Measurements from ENCODE around the gene NDUFAB1. TPM values are rescaled to one million over a fixed set of nuclear protein-coding genes. Genes with fewer than 3 reads are reported as not detected.

NDUFAB1 gene
- total and polyA plus RNA-seq, 2 of the 13 experiments (the other 11 are each of a cell fraction or from before 2014, with no cell fraction given), result 221 to 601 TPM

DNA sequence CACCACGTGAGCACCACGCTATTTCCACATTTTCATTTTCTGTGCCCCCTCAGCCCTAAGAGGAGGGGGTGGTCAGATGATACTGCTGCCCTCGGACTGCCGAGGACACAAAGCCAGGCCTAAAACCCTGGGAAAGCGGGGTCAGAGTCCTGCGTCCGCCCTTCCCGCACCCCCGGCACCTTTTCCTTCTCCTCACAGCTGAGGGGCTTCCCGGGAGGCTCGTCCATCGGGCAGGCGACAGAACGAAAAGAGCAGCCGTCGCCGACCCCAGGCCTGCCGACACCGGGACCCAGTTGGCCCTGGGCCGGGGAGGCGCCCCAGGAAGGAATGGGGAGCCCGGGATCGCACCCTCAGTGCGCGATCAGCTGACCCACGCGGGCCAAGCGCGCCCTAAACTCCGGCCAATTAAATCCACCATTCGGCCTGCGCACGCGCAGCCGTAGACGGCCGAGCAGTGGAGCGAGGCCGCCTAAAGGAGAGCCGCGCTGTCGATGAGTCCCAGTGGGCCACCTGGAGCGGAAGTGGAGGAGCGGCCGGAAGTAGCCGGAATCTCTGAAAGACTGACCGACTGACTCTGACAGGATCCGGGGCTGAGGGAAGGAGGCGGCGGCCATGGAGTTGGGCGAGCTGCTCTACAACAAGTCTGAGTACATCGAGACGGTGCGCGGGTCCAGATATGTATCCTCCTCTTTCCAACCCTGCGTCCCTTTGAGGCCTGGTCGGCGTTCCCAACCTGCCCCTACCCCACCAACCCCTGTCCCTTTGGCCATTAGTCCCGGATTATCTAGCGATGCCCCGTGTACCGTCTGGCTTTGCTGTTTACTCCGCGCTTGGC is 45.0 kb upstream of the NDUFAB1 start, which contains the start of the genes DCTN5 and PALB2 (continued):
- TF ChIP-seq SIN3A (IDR thresholded peaks at IDR 0.05; ENCODE audit: borderline replicate concordance, low read depth, low read length) (peak; percentile 98), ZNF501 (CRISPR knock-in tag; IDR thresholded peaks at IDR 0.05) (peak; percentile 97), POLR2AphosphoS2 (IDR thresholded peaks at IDR 0.05; ENCODE audit: low read depth, low read length) (peak; percentile 100), ATAD3A (CRISPR knock-in tag; IDR thresholded peaks at IDR 0.05) (peak; percentile 21; the same call in 1 of the 2 replicates), ZNF616 (CRISPR knock-in tag; IDR thresholded peaks at IDR 0.05; ENCODE audit: low read depth) (no peak), ZNF777 (CRISPR knock-in tag; IDR thresholded peaks at IDR 0.05) (peak; percentile 85), TCF7L2 (IDR thresholded peaks at IDR 0.05; ENCODE audit: low read depth, low read length) (no peak), SAFB2 (CRISPR knock-in tag; IDR thresholded peaks at IDR 0.05; ENCODE audit: borderline replicate concordance, low read depth) (peak; percentile 22; the same call in 1 of the 2 replicates), IRF1 (CRISPR knock-in tag; IDR thresholded peaks at IDR 0.05; ENCODE audit: low read depth) (peak; percentile 66; the same call in 1 of the 2 replicates), JARID2 (CRISPR knock-in tag; IDR thresholded peaks at IDR 0.05; ENCODE audit: insufficient replicate concordance) (peak; percentile 93), KAT2B (IDR thresholded peaks at IDR 0.05; ENCODE audit: borderline replicate concordance, low read depth, low read length) (no peak), ZSCAN9 (CRISPR knock-in tag; IDR thresholded peaks at IDR 0.05; ENCODE audit: borderline replicate concordance) (peak; percentile 85), SNAPC5 (CRISPR knock-in tag; IDR thresholded peaks at IDR 0.05; ENCODE audit: borderline replicate concordance) (no peak), THRA (CRISPR knock-in tag; IDR thresholded peaks at IDR 0.05; ENCODE audit: borderline replicate concordance) (0 out of 2 replicates have a peak, but pooled peaks have one; percentile 78), REPIN1 (CRISPR knock-in tag; IDR thresholded peaks at IDR 0.05; ENCODE audit: borderline replicate concordance, low read depth) (peak; percentile 99), TP53 (CRISPR knock-in tag; conservative IDR thresholded peaks at IDR 0.05) (peak; percentile 89; the same call in 1 of the 2 replicates), PAX8 (CRISPR knock-in tag; IDR thresholded peaks at IDR 0.05; ENCODE audit: borderline replicate concordance) (peak; percentile 97; the same call in 1 of the 2 replicates), ZNF282 (IDR thresholded peaks at IDR 0.05; ENCODE audit: partially characterized antibody) (no peak), HMG20B (CRISPR knock-in tag; conservative IDR thresholded peaks at IDR 0.05) (peak; percentile 88), ZBTB7A (CRISPR knock-in tag; IDR thresholded peaks at IDR 0.05) (peak; percentile 48), YY1 (IDR thresholded peaks at IDR 0.05; ENCODE audit: insufficient read depth, insufficient replicate concordance, low read depth, low read length) (peak; percentile 94), ZNF569 (CRISPR knock-in tag; IDR thresholded peaks at IDR 0.05; ENCODE audit: borderline replicate concordance) (peak; percentile 1; the same call in 1 of the 2 replicates)
- TF ChIP-seq, protein P1, sequence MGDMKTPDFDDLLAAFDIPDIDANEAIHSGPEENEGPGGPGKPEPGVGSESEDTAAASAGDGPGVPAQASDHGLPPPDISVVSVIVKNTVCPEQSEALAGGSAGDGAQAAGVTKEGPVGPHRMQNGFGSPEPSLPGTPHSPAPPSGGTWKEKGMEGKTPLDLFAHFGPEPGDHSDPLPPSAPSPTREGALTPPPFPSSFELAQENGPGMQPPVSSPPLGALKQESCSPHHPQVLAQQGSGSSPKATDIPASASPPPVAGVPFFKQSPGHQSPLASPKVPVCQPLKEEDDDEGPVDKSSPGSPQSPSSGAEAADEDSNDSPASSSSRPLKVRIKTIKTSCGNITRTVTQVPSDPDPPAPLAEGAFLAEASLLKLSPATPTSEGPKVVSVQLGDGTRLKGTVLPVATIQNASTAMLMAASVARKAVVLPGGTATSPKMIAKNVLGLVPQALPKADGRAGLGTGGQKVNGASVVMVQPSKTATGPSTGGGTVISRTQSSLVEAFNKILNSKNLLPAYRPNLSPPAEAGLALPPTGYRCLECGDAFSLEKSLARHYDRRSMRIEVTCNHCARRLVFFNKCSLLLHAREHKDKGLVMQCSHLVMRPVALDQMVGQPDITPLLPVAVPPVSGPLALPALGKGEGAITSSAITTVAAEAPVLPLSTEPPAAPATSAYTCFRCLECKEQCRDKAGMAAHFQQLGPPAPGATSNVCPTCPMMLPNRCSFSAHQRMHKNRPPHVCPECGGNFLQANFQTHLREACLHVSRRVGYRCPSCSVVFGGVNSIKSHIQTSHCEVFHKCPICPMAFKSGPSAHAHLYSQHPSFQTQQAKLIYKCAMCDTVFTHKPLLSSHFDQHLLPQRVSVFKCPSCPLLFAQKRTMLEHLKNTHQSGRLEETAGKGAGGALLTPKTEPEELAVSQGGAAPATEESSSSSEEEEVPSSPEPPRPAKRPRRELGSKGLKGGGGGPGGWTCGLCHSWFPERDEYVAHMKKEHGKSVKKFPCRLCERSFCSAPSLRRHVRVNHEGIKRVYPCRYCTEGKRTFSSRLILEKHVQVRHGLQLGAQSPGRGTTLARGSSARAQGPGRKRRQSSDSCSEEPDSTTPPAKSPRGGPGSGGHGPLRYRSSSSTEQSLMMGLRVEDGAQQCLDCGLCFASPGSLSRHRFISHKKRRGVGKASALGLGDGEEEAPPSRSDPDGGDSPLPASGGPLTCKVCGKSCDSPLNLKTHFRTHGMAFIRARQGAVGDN (CRISPR knock-in tag; IDR thresholded peaks at IDR 0.05), result peak; percentile 98

Measured in HepG2 (cell line).